OCI-LY7 (cell line): ENCODE data around the gene TMEM243. TPM values are rescaled to one million over a fixed set of nuclear protein-coding genes. Genes with fewer than 3 reads are reported as not detected.

ENCODE experiments used
- BruUV-seq: library from RNA; stranded (reverse); fragments of 400-500 nt; replicated peaks from 2 replicates; lab custom pipeline; 2021; lab: Mats Ljungman, UMichigan
- CTCF ChIA-PET: fragments of 300-600 bp; sonication (Branson Sonifier 250); formaldehyde crosslinking; loops from one replicate; lab custom pipeline; 2022; ENCODE audit warnings: antibody characterized with exemption; ENCODE audit not compliant: unreplicated experiment; lab: Charles Lee
- POLR2A ChIA-PET: fragments of 300-600 bp; sonication (Branson Sonifier 250); formaldehyde crosslinking; loops from one replicate; lab custom pipeline; 2022; ENCODE audit warnings: antibody characterized with exemption; lab: Charles Lee
- DNase-seq: peaks from one replicate; pipeline ENCODE4 v3.0.0-alpha.2; 2015; ENCODE audit warnings: low spot score
- H2AFZ ChIP-seq: fragments of 200-600 bp; sonication (generic), shearing (Covaris generic); 2 replicates; pipeline ENCODE4 v1.6.1; 2014; ENCODE audit warnings: mild to moderate bottlenecking, antibody characterized with exemption, low read length, moderate library complexity
- H3K27ac ChIP-seq: fragments of 200-600 bp; sonication (generic); 2 replicates; pipeline ENCODE4 v1.5.1; 2014; ENCODE audit warnings: mixed run types, low read depth, mild to moderate bottlenecking, moderate library complexity, low read length, inconsistent platforms; ENCODE audit not compliant: poor library complexity, severe bottlenecking
- H3K36me3 ChIP-seq: fragments of 200-600 bp; sonication (generic); 2 replicates; pipeline ENCODE4 v1.6.1; 2014; ENCODE audit warnings: mild to moderate bottlenecking, antibody characterized with exemption, low read length, moderate library complexity, mixed read lengths; ENCODE audit not compliant: insufficient read depth
- H3K4me1 ChIP-seq: fragments of 200-600 bp; sonication (generic); 2 replicates; pipeline ENCODE4 v1.5.1; 2014; ENCODE audit warnings: mild to moderate bottlenecking, low read length; ENCODE audit not compliant: insufficient read depth, poor library complexity, severe bottlenecking
- H3K4me2 ChIP-seq: fragments of 200-600 bp; sonication (generic); 2 replicates; pipeline ENCODE4 v1.6.1; 2014; ENCODE audit warnings: mild to moderate bottlenecking, low read length
- H3K4me3 ChIP-seq: fragments of 200-600 bp; sonication (generic); 2 replicates; pipeline ENCODE4 v1.5.1; 2014; ENCODE audit warnings: mild to moderate bottlenecking, low read depth, low read length; ENCODE audit not compliant: poor library complexity, severe bottlenecking
- H3K79me2 ChIP-seq: fragments of 200-600 bp; sonication (generic); 2 replicates; pipeline ENCODE4 v1.6.1; 2016; ENCODE audit warnings: low read depth, mild to moderate bottlenecking, low read length, moderate library complexity, mixed read lengths; ENCODE audit not compliant: insufficient read depth
- H3K9me2 ChIP-seq: fragments of 200-600 bp; sonication (generic); 2 replicates; pipeline ENCODE4 v1.6.1; 2016; ENCODE audit warnings: mild to moderate bottlenecking, low read length, mixed read lengths; ENCODE audit not compliant: insufficient read depth
- H3K9me3 ChIP-seq: fragments of 200-600 bp; sonication (generic); 2 replicates; pipeline ENCODE4 v1.6.1; 2014; ENCODE audit warnings: mild to moderate bottlenecking, mixed run types, low read length, mixed read lengths
- H4K20me1 ChIP-seq: fragments of 200-600 bp; sonication (generic); 2 replicates; pipeline ENCODE4 v1.6.1; 2014; ENCODE audit warnings: mild to moderate bottlenecking, antibody characterized with exemption, low read length, moderate library complexity, mixed read lengths; ENCODE audit not compliant: insufficient read depth
- CTCF ChIP-seq: fragments of 200-600 bp; sonication (generic); conservative IDR thresholded peaks from 2 replicates; pipeline ENCODE4 v1.5.1; 2014; ENCODE audit warnings: mild to moderate bottlenecking, antibody characterized with exemption, low read length, moderate library complexity, mixed read lengths
- EZH2phosphoT487 ChIP-seq: fragments of 200-600 bp; sonication (generic); IDR thresholded peaks from 2 replicates; pipeline ENCODE4 v1.6.1; 2018; ENCODE audit warnings: low read depth, borderline replicate concordance, mild to moderate bottlenecking, mixed run types, antibody characterized with exemption, low read length, moderate library complexity, mixed read lengths
- intact Hi-C: fragments of 100-400 bp; cut with micrococcal nuclease; formaldehyde crosslinking; loops from one replicate; pipeline ENCODE4 v1.10.0; 2022; ENCODE audit not compliant: unreplicated experiment
- total RNA-seq, 2 experiments: library from RNA; depleted of rRNA in 1 of 2; stranded (reverse); fragments of >200 nt in 1 of 2; shearing (Covaris generic) in 1 of 2; gene quantifications; 2 replicates each; pipeline ENCODE4 v1.2.3, GENCODE V29; 2014 to 2022

TMEM243 gene
- total RNA-seq, 2 experiments from 2014 or later = 88.7 to 126 TPM

- peaks cover 35% of the 10 kb centered on the region for H3K4me1 ChIP-seq
- H3K79me2 ChIP-seq = peaks cover 45% of the 10 kb centered on the region
- no peak for DNase-seq
- peaks cover 30% of the 10 kb centered on the region for H3K36me3 ChIP-seq
- H3K27ac ChIP-seq = peak overlapping the region; percentile 81
- POLR2A ChIA-PET = interaction anchor here (0.5 to 10.6 kb wide), 11 partner anchors 9 to 225 kb away, joined by 3 to 192 read pairs (median 5); partner anchors contain the start of genes ELAPOR2 and TMEM243
- BruUV-seq = no TSS peak
- peaks cover 8% of the 10 kb centered on the region; the same call in 1 of the 2 replicates for H3K9me3 ChIP-seq
- peak overlapping the region; percentile 83 for H3K4me2 ChIP-seq
- no peaks in the 10 kb centered on the region for H3K9me2 ChIP-seq
- peak overlapping the region; percentile 87; the same call in 1 of the 2 replicates for H2AFZ ChIP-seq
- H3K4me3 ChIP-seq = peak overlapping the region; percentile 93
- CTCF ChIA-PET = interaction anchor here (0.6 kb wide), 1 partner anchor 236 kb away, joined by 3 read pairs; no protein-coding TSS in a partner anchor
- TF ChIP-seq CTCF (no peak), EZH2phosphoT487 (no peak)
- intact Hi-C loops = loop anchor here (5.0 kb wide), 4 partner anchors 86 to 939 kb away; partner anchors contain the start of gene CROT
- peaks cover 28% of the 10 kb centered on the region for H4K20me1 ChIP-seq
Observed at GRCh38 chr7:87151002-87151728, 68.4 kb downstream of the TMEM243 start.

GRCh38 chr7:87148332-87148955 lies 71.1 kb downstream of the TMEM243 start:
- H2AFZ ChIP-seq = no peak overlapping the region; the same call in 1 of the 2 replicates
- H3K27ac ChIP-seq = no peak overlapping the region
- peaks cover 6% of the 10 kb centered on the region; the same call in 1 of the 2 replicates for H4K20me1 ChIP-seq
- H3K9me2 ChIP-seq = no peaks in the 10 kb centered on the region
- H3K9me3 ChIP-seq = peaks cover 8% of the 10 kb centered on the region; the same call in 1 of the 2 replicates
- ChIA-PET CTCF (interaction anchor here (1.2 kb wide), 1 partner anchor 221 kb away, joined by 6 read pairs; no protein-coding TSS in a partner anchor), POLR2A (interaction anchor here (0.6 to 10.6 kb wide), 10 partner anchors 10 to 994 kb away, joined by 3 to 192 read pairs (median 4); partner anchors contain the start of genes ELAPOR2 and TMEM243)
- TF ChIP-seq CTCF = peak; percentile 88
- TF ChIP-seq EZH2phosphoT487 = no peak
- no peak overlapping the region for H3K4me3 ChIP-seq
- peak; percentile 46 for DNase-seq
- H3K36me3 ChIP-seq = peaks cover 5% of the 10 kb centered on the region; the same call in 1 of the 2 replicates
- H3K4me1 ChIP-seq = peaks cover 36% of the 10 kb centered on the region
- H3K79me2 ChIP-seq = peaks cover 18% of the 10 kb centered on the region
- intact Hi-C loops = loop anchor here (1.0 kb wide), 2 partner anchors 209 to 222 kb away; no protein-coding TSS in a partner anchor
- no TSS peak for BruUV-seq
- no peak overlapping the region for H3K4me2 ChIP-seq
